Panc1 (cell line): ENCODE data around the gene TCP10L.

Source experiments
- CTCF ChIP-seq: fragments of 450-650 bp; IDR thresholded peaks from 2 replicates; pipeline ENCODE4 v1.5.1; 2017; ENCODE audit warnings: mild to moderate bottlenecking
- POLR2AphosphoS5 ChIP-seq: IDR thresholded peaks from 2 replicates; pipeline ENCODE4 v1.6.1; 2012; ENCODE audit warnings: mild to moderate bottlenecking, low read depth, low read length, moderate library complexity
- TCF7L2 ChIP-seq: IDR thresholded peaks from 2 replicates; pipeline ENCODE4 v1.6.1; 2011; ENCODE audit warnings: mild to moderate bottlenecking, low read depth, low read length, inconsistent platforms

GRCh38 chr21:32584472-32584871 is 851 bp downstream of the TCP10L start:
- no peak for TF ChIP-seq POLR2AphosphoS5
- TF ChIP-seq CTCF: no peak
- no peak for TF ChIP-seq TCF7L2
